T-cell (primary cell): ENCODE measurements around the gene TOMM34. TPM values are rescaled to one million over a fixed set of nuclear protein-coding genes. Genes with fewer than 3 reads are reported as not detected.

Experiments
- ATAC-seq, 4 experiments: fragments of 200-7000 bp in 3 of 4; fragments of 150-1000 bp in 1 of 4; cut with Tn5 transposase; replicated peaks in 1 of 4; 1 replicate in 3 of 4; 2 replicates in 1 of 4; pipeline ENCODE4 v1.10.0; 2021; ENCODE audit warnings: moderate library complexity in 3 of 4, mild to moderate bottlenecking in 2 of 4, moderate number of reproducible peaks in 1 of 4
- CTCF ChIA-PET, 2 donors: fragments of 300-600 bp; sonication (Branson Sonifier 250); formaldehyde crosslinking; loops; one replicate each; lab custom pipeline; 2022; ENCODE audit warnings: antibody characterized with exemption in 2 of 2; lab: Charles Lee
- POLR2A ChIA-PET, 2 donors: fragments of 300-600 bp; sonication (Branson Sonifier 250); formaldehyde crosslinking; loops; one replicate each; lab custom pipeline; 2022; ENCODE audit warnings: antibody characterized with exemption in 2 of 2; lab: Charles Lee
- DNase-seq, 35 experiments: peaks; one replicate each; pipeline versions ENCODE4 v3.0.0 to v3.0.0-alpha.2; 2013 to 2023
- H3K27ac ChIP-seq: one replicate; pipeline ENCODE4 v1.5.1; 2013; ENCODE audit warnings: low read length
- H3K27me3 ChIP-seq, 2 experiments: replicated peaks in 1 of 2; 1 replicate in 1 of 2; 2 replicates in 1 of 2; pipeline versions ENCODE4 v1.6.1 to v1.7.0; 2013; ENCODE audit warnings: low read length in 1 of 2, mixed read lengths in 1 of 2; ENCODE audit not compliant: control insufficient read depth in 2 of 2, insufficient read depth in 2 of 2; ENCODE audit errors: extremely low read depth in 1 of 2
- H3K36me3 ChIP-seq, 2 donors: 1 replicate in 1 of 2; 2 replicates in 1 of 2; pipeline versions ENCODE4 v1.6.1 to v1.7.0; 2013; ENCODE audit warnings: low read length in 1 of 2; ENCODE audit not compliant: control insufficient read depth in 2 of 2, insufficient read depth in 1 of 2; ENCODE audit errors: extremely low read depth in 1 of 2
- H3K4me1 ChIP-seq, 2 experiments: 1 replicate in 1 of 2; 2 replicates in 1 of 2; pipeline versions ENCODE4 v1.6.1 to v1.7.0; 2013; ENCODE audit warnings: low read length in 2 of 2, mixed read lengths in 1 of 2; ENCODE audit not compliant: insufficient read depth in 2 of 2, control insufficient read depth in 1 of 2; ENCODE audit errors: extremely low read depth in 1 of 2
- H3K4me3 ChIP-seq, 2 donors: 1 replicate in 1 of 2; 2 replicates in 1 of 2; pipeline versions ENCODE4 v1.5.1 to v1.7.0; 2013; ENCODE audit warnings: mild to moderate bottlenecking in 2 of 2, low read length in 1 of 2, moderate library complexity in 1 of 2; ENCODE audit not compliant: control insufficient read depth in 1 of 2; ENCODE audit errors: extremely low read depth in 1 of 2
- H3K9me3 ChIP-seq: 2 replicates; pipeline ENCODE4 v1.7.0; 2013
- H3K27ac Mint-ChIP-seq, 2 donors: one replicate each; pipeline ENCODE4 v1.8.0; 2020 to 2021; ENCODE audit warnings: mild to moderate bottlenecking in 2 of 2, mixed read lengths in 2 of 2
- H3K27me3 Mint-ChIP-seq, 2 donors: one replicate each; pipeline ENCODE4 v1.8.0; 2021 to 2022; ENCODE audit warnings: mixed read lengths in 2 of 2
- H3K36me3 Mint-ChIP-seq: one replicate; pipeline ENCODE4 v1.8.0; 2021; ENCODE audit warnings: mixed read lengths
- H3K4me1 Mint-ChIP-seq, 3 donors: one replicate each; pipeline ENCODE4 v1.8.0; 2020 to 2022; ENCODE audit warnings: mixed read lengths in 3 of 3, mild to moderate bottlenecking in 1 of 3
- H3K4me3 Mint-ChIP-seq, 3 donors: one replicate each; pipeline ENCODE4 v1.8.0; 2020 to 2022; ENCODE audit warnings: mild to moderate bottlenecking in 3 of 3, mixed read lengths in 3 of 3, moderate library complexity in 3 of 3
- H3K9me3 Mint-ChIP-seq, 3 donors: one replicate each; pipeline ENCODE4 v1.8.0; 2020 to 2022; ENCODE audit warnings: mixed read lengths in 3 of 3
- WGBS: methylation state at CpG from one replicate; pipeline ENCODE4 v1.1.5; 2013; ENCODE audit warnings: missing lambda C conversion rate; ENCODE audit not compliant: insufficient coverage; 5-methylcytosine and 5-hydroxymethylcytosine counted together
- total RNA-seq, 35 experiments: library from RNA in 6 of 35; stranded (reverse) in 6 of 35; fragments of 120-200 nt in 1 of 35; gene quantifications; one replicate each; pipeline versions ENCODE4 v1.2.1 to v1.2.4 and lab custom pipeline; 2013 to 2026

Gene TOMM34
- total RNA-seq, 5 donors from 2014 or later (not counting 1 experiment from before 2014, with no cell fraction given): 7.8 to 12.8 (median 11.4) TPM

DNA sequence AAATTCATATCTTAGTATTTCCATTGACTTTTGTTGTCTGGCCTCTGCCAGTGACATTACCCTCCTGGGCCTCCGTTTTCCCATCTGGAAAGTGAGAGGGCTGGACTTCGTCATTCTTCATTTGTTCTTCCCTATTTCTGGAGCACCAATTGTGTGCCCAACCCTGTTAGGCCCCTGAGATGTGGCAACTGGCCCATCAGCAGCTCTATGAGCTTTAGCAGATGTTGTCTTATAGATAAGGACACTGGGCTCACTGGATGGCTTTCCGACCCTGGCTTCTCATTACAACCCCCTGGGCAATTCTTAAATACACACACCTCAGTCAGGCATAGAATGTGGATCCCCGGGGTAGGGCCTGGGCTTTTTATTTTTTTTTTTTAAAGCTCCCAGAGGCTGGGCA lies 35.7 kb downstream of the TOMM34 start:
- CTCF ChIA-PET: no interaction called here
- WGBS: 97% methylated on average over 4 of the region's 4 CpGs

GRCh38 chr20:44921447-44921846 lies 38.8 kb downstream of the TOMM34 start:
- peaks cover 3 to 19% of the 10 kb centered on the region in 2 donors for H3K36me3 ChIP-seq
- no peak overlapping the region for H3K27ac Mint-ChIP-seq
- H3K4me1 ChIP-seq: no peaks in the 10 kb centered on the region
- WGBS: 90% methylated on average over 11 of the region's 14 CpGs
- H3K4me3 ChIP-seq: no peak overlapping the region
- DNase-seq: no peak
- ChIA-PET POLR2A (no interaction called here), CTCF (no interaction called here)
- H3K4me1 Mint-ChIP-seq: no peaks in the 10 kb centered on the region
- H3K27me3 Mint-ChIP-seq: no peaks in the 10 kb centered on the region
- no peak overlapping the region for H3K27ac ChIP-seq
- H3K36me3 Mint-ChIP-seq: peaks cover 28% of the 10 kb centered on the region
- no peak overlapping the region for H3K4me3 Mint-ChIP-seq
- no peaks in the 10 kb centered on the region for H3K27me3 ChIP-seq
- ATAC-seq: no peak
- no peaks in the 10 kb centered on the region for H3K9me3 Mint-ChIP-seq
- H3K9me3 ChIP-seq: no peaks in the 10 kb centered on the region

More for the DNA sequence above, 35.7 kb downstream of the TOMM34 start:
- no peak for ATAC-seq
- Mint-ChIP-seq H3K36me3 (peaks cover 19% of the 10 kb centered on the region), H3K27ac (no peak overlapping the region), H3K4me1 (no peaks in the 10 kb centered on the region), H3K27me3 (no peaks in the 10 kb centered on the region), H3K4me3 (no peak overlapping the region), H3K9me3 (no peaks in the 10 kb centered on the region)
- Histone ChIP-seq H3K4me3 (no peak overlapping the region), H3K27me3 (no peaks in the 10 kb centered on the region), H3K36me3 (peaks cover 1 to 15% of the 10 kb centered on the region in 2 donors), H3K4me1 (no peaks in the 10 kb centered on the region), H3K9me3 (no peaks in the 10 kb centered on the region), H3K27ac (no peak overlapping the region)
- POLR2A ChIA-PET: no interaction called here
- no peak for DNase-seq

DNA sequence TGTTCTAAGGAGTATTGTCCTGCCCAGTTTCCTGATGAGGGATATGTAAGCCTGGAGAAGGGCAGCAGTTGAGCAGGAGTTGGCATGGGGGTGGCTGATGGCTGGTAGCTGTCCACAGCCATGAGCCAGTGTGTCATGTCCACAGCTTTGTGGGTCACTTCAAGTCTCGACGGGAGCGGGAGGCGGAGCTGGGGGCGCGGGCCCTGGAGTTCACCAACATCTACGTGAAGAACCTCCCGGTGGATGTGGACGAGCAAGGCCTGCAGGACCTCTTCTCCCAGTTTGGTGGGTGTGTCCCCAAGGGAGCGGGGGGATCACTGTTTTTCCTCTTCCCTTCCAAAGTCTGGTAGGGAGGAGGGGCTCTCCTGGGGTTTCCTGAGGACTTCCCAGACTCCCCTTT lies 41.4 kb downstream of the TOMM34 start:
- no peak overlapping the region for H3K4me3 ChIP-seq
- peaks cover 5 to 9% of the 10 kb centered on the region in 2 experiments for H3K4me1 ChIP-seq
- no peaks in the 10 kb centered on the region for H3K27me3 ChIP-seq
- ATAC-seq (no peak), DNase-seq (no peak)
- Mint-ChIP-seq H3K27ac (no peak overlapping the region), H3K9me3 (no peaks in the 10 kb centered on the region), H3K4me1 (peaks cover 11 to 12% (median 11%) of the 10 kb centered on the region in 3 donors), H3K27me3 (no peaks in the 10 kb centered on the region), H3K4me3 (no peak overlapping the region), H3K36me3 (peaks cover 25% of the 10 kb centered on the region)
- 98% methylated on average over 9 of the region's 10 CpGs for WGBS
- ChIA-PET CTCF (interaction anchor here in 1 of 2 donors (0.6 kb wide), 1 partner anchor 981 kb away, joined by 6 read pairs; no protein-coding TSS in a partner anchor), POLR2A (no interaction called here)
- H3K27ac ChIP-seq: no peak overlapping the region
- peaks cover 3 to 17% of the 10 kb centered on the region in 2 donors for H3K36me3 ChIP-seq
- no peaks in the 10 kb centered on the region for H3K9me3 ChIP-seq

- WGBS: 100% methylated on average over 2 of the region's 3 CpGs
- Mint-ChIP-seq H3K9me3 (no peaks in the 10 kb centered on the region), H3K4me3 (no peak overlapping the region), H3K36me3 (peaks cover 25% of the 10 kb centered on the region), H3K27me3 (no peaks in the 10 kb centered on the region), H3K27ac (no peak overlapping the region), H3K4me1 (peaks cover 11 to 12% (median 12%) of the 10 kb centered on the region in 3 donors)
- Histone ChIP-seq H3K36me3 (peaks cover 3 to 14% of the 10 kb centered on the region in 2 donors), H3K27me3 (no peaks in the 10 kb centered on the region), H3K4me1 (peaks cover 5 to 9% of the 10 kb centered on the region in 2 experiments), H3K4me3 (no peak overlapping the region), H3K27ac (no peak overlapping the region), H3K9me3 (no peaks in the 10 kb centered on the region)
- CTCF ChIA-PET: no interaction called here
- ATAC-seq (no peak), DNase-seq (no peak)
- POLR2A ChIA-PET: no interaction called here
Observed at GRCh38 chr20:44918342-44918741, 41.9 kb downstream of the TOMM34 start.

DNA sequence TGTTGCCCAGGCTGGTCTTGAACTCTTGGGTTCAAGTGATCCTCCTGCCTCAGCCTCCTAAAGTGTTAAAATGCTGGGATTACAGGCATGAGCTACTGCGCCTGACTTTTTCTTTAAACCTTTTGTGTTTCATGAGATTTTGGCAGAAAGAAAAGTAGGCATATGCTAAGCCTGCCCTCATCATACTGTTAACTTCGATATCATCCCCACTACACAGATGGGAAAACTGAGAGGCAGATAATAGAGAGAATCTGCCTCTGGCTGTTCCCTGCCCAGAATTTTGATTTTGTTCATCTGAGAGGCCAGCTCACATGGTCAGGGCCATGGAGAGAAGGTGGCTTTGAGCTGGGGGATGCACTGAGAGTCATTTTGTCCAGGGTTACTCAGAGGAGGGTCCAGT lies 42.8 kb downstream of the TOMM34 start:
- Histone ChIP-seq H3K27ac (no peak overlapping the region), H3K36me3 (peaks cover 3 to 12% of the 10 kb centered on the region in 2 donors), H3K4me3 (no peak overlapping the region), H3K4me1 (peaks cover 5 to 9% of the 10 kb centered on the region in 2 experiments), H3K27me3 (no peaks in the 10 kb centered on the region), H3K9me3 (no peaks in the 10 kb centered on the region)
- H3K27me3 Mint-ChIP-seq: no peaks in the 10 kb centered on the region
- no peak for ATAC-seq
- no peak overlapping the region for H3K27ac Mint-ChIP-seq
- ChIA-PET CTCF (interaction anchor here in 1 of 2 donors (0.7 kb wide), 1 partner anchor 600 kb away, joined by 4 read pairs; no protein-coding TSS in a partner anchor), POLR2A (interaction anchor here in 1 of 2 donors (0.6 kb wide), 1 partner anchor 45 kb away, joined by 5 read pairs; no protein-coding TSS in a partner anchor)
- no CpG with 5 or more reads among the region's 2 CpGs for WGBS
- peaks cover 26% of the 10 kb centered on the region for H3K36me3 Mint-ChIP-seq
- DNase-seq: no peak
- H3K4me3 Mint-ChIP-seq: no peak overlapping the region
- H3K9me3 Mint-ChIP-seq: no peaks in the 10 kb centered on the region
- peaks cover 11 to 12% (median 12%) of the 10 kb centered on the region in 3 donors for H3K4me1 Mint-ChIP-seq

GRCh38 chr20:44916586-44916985 lies 43.6 kb downstream of the TOMM34 start:
- Mint-ChIP-seq H3K9me3 (no peaks in the 10 kb centered on the region), H3K27me3 (no peaks in the 10 kb centered on the region), H3K4me1 (peaks cover 11 to 13% (median 13%) of the 10 kb centered on the region in 3 donors), H3K4me3 (no peak overlapping the region), H3K27ac (no peak overlapping the region), H3K36me3 (peaks cover 26% of the 10 kb centered on the region)
- no peak overlapping the region for H3K4me3 ChIP-seq
- 98% methylated on average over 7 of the region's 12 CpGs for WGBS
- ChIA-PET POLR2A (no interaction called here), CTCF (interaction anchor here in 1 of 2 donors (0.6 to 0.7 kb wide), 2 partner anchors 599 to 1180 kb away, joined by 3 to 4 read pairs; no protein-coding TSS in a partner anchor)
- H3K27me3 ChIP-seq: no peaks in the 10 kb centered on the region
- H3K36me3 ChIP-seq: peaks cover 3 to 10% of the 10 kb centered on the region in 2 donors
- no peak for DNase-seq
- H3K9me3 ChIP-seq: no peaks in the 10 kb centered on the region
- peaks cover 7 to 9% of the 10 kb centered on the region in 2 experiments for H3K4me1 ChIP-seq
- ATAC-seq: no peak
- no peak overlapping the region for H3K27ac ChIP-seq
